Kasumi-1 (cell line): ENCODE results near the gene SLC37A1.

Experiments used
- DNase-seq, 2 experiments: peaks; one replicate each; lab custom pipeline; 2025; lab: John Stamatoyannopoulos, UW

SLC37A1 gene

DNA sequence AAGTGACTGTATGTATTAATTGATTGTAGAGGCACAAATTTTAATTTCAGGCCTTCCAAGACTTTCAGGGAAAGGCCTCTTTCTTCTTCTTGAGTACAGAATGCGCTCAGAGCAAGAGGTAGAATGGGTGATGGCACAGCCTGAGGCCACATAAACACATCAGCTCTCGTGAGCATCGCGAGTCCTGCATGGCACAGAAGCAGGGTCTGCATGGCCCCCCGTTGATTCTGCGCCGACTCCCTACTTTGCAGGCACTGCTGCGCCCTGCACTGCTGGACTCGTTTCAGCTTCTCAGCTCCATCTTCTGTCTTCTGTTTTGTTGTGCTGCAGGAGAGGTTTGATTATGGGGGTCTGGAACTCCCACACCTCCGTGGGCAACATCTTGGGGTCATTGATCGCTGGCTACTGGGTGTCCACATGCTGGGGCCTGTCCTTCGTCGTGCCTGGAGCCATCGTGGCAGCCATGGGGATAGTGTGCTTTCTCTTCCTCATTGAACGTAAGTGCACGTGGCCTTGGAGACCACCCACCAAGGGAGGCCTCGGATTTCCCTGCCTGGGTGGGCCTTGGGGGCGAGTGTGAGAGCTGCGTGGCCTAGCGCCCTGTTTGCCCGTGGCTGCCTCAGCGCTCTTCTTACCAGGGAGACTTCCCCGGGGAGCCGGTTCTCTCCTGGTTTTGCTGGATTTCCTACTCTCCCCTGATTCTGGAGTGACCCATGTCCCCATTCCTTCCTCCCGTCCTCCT is 29.6 kb downstream of the SLC37A1 start:
- DNase-seq, result no peak

DNA sequence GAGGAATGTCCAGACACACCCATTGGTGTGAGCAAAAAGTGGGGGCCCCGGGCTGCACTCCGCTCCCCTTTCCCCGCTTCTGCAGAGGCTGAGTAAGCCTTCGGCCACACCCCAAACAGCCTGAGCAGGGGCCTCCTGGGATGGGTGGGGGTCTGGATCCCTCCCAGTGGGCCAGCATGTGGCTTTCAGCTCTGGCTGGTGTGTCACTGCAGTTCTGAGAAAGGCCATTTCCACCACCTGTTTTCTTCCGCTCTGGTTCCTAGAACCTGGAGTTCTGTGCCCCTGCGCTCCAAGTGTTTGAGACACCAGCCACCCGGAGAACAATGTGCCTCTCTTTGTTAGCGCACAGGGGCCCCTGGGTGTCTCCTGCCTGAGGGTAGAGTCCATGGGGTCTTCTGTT is 30.9 kb downstream of the SLC37A1 start:
- DNase-seq, result no peak

DNA sequence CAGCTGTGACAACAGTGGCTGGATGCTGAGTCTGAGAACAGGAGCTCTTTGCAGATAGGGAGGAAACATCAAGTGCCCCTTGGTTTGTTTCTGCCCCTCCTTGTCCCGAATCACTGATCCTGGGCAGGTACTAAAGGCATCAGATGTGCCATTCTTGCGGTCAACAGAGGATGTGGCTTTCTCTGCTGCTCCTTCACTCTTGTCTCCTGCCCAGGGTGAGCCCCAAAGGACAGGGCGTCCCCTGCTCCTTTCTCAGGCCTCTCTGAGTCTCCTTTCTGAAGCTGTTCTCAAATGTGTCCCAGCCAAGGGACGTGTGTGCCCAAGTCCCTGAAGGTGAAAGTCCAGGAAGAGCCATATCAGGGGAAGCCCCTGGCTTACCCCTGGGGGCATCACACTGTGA is 31.7 kb downstream of the SLC37A1 start:
- no peak for DNase-seq

DNA sequence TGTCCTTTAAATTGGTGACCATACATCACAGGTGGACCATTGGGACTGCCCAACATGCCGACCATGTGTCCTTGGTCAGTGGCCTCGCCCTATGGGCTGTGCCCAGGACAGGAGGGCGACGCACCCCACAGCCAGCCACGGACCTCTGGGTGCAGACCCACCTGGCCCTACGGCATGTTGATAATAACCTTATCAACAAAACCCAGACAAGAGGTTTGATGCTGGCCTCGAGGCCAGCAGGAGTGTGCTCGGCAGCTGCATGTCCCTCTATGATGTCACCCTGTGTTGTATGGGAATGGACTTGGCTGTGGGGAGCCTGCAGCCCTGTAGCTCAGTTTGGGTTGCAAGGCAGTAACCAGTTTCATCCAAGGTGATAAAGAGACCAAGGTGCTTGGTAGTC is 32.1 kb downstream of the SLC37A1 start:
- DNase-seq, result no peak

DNA sequence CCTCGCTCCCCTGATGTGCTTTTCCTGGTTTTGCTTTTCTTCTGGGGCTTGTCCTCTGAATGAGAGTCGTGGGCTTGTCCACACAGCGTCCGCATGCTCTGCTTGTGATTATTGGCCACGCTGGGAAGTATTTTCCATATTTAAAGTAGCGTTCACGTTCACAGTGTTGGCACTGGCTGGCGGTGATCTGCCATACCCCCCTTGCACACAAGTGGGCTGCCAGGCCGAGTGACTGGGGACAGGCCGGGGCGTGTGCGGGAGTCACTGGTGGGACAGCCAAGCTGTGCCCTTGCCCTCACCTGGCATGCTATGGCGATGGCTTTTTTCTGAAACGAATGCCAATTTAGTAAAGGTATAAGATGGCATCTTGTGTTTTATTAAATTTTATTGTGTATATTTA is 32.8 kb downstream of the SLC37A1 start:
- no peak for DNase-seq

DNA sequence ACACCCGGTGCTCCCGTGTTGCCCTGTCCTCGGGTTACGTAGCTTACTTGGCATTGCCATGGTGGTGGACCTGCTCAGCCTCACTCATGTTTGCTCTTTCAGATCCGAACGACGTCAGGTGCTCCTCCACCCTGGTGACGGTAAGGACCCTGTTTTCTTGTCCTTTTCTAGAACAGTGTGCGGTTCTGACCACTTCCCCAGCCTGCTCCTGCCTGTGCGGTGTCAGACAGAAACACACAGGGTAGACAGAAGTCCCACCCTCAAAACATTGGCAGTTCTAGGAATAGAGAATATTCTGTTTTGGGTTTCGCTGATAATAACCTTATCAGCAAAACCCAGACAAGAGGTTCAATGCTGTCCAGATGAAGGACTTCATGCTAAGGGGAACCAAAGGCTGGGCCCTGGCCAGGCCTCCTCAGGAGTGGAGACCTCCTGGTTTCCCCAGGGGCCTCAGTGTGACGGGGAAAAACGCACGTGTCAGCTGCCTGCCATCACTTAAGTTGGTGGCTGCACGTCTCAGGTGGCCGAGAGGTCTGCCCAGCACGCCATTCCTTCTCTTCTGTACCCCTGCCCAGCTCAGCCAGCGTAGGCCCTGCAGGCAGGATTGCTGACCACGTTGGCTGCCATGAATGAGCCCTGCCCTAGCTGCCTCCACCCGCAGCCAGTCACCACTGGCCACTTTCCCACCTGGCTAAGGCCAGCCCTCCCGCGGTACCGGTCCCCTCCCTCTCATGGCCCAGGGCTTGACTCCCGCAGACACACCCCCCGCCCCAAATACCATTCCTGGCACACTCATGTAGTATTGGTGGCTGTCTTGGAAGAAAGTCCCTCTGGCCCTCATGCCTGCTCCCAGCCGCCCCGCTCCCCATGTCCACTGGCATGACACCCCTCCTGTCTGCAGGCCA is 33.6 kb downstream of the SLC37A1 start:
- DNase-seq, result no peak

DNA sequence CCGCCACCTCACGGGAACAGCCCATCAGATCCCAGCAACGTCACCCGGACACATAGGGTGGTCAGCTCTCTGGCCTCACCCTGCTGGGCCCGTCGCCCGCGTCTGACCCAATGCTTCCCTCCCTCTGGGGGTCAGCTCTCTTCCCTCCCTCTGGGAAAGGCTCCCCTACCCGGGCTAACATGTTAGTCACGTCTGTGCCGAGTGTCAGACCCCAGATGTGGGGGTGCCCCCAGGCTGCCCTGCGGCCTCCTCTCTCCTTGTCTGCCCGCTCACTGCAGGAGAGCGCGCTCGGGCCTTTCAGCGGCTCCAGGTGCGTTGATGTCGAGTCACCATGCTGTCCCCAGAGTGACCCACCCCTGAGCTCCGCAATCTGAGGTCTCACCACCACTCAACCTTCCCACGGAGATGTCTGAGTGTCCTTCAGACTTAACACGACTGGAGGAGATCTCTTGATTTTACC is 34.3 kb downstream of the SLC37A1 start:
- no peak for DNase-seq

DNA sequence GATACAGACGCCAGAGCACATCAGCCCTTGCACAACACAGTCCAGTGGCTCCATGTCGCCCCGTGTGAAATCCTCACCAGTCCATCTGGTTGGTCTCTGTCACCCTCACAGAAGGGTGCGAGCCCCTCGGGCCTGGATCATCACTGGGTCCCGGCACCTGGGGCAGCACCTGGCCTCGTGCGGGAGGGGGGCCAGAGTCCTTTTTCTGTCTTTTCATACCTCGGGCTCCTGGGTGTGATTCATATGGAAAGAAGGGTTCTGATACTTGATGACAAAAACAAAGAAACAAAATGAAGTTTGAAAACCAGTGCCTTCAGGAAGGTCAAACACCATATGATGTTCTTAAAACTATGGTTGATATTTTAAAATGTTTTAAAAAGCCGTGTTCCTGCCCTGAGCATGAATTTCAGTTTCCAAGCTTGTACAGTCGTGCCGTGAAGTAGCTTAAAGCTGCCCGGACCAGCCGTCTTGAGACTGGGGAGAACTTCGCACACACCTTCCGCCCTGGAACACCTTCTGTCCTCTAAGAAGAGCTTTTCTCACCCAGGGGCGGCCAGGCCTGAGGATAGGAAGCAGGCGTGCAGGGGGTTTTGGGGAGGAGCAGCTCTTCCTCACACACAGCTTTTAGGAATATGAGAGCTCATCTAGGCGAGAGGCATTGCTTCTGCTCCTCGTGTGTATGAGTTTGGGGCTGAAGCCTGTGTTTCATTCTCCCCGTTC is 35.2 kb downstream of the SLC37A1 start:
- DNase-seq, result no peak

DNA sequence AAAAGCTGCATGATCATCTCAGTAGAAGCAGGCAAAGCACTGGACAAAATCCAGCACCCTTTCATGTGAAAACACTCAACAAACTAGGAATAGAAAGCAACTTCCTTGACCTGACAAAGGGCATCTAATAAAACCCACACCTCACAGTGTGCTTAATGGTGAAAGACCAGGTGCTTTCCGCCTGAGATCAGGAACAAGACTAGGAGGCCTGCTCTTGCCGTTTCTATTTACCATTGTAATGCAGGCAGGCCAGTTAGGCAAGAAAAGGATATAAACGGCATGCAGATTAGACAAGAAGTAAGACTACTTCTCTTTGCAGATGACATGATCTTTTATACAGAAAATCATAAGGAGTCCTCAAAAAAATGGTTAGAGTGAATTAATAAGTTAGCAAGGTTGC is 37.2 kb downstream of the SLC37A1 start:
- no peak for DNase-seq

DNA sequence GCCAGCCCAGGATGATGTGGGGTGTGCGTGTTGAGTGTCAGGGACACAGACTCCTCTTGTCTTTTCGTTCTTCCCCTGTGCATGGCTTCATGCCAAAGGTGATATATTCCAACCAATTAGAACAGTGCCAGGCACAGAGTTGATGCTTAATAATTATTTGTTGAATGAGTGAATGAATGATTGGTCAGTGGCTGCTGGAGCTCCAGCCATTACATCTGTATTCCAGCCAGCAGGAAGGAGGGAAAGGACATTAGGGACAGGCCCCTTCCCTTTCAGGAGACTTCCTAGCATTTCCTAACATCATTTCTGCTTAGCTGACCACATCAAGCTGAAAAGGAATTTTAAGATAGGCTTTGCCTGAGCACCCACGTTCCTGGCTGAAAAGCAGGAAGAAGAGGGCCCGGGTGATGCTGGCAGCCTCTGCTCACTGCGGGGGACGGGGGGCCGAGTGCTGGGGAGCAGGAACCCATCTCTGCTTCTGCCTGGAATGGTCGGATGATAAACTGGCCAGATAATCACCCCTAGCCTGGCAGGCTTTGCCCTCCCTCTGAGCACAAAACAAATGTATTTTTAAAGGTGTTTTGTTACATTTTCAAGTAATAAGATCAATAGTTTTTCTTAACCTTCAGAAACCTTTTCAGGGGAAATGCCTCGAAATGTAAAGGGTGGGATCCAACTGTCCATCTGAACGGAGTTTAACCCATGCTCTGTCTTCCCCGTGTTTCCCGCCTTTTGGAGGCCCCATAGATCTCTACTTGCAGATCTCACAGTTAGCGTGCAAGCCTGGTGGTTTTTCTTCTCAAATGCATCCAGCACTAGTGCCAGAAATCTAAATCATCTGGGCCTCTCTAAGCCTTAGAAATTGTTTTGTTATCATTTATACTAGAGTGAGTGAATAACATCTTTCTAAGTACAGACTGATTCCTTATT is 39.0 kb downstream of the SLC37A1 start:
- no peak for DNase-seq

DNA sequence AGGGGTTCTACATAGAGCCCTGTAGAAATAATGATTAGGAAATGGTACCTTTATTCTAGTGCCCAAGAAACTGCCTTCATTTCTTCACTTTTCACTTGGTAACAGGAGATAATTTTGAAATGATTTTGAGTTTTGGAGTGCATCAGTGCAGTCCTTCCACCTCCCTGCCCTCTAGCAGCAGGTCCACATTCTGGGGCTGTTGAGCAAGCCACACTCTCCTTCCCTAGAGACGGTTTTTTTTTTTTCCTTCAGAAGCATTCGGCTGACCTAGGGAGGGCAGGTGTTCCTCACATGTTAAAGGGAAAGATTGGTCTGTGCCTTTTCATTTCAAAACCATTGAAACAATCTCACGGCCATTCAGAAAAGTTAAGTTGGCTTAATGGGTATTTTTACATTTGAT is 39.8 kb downstream of the SLC37A1 start:
- no peak for DNase-seq

DNA sequence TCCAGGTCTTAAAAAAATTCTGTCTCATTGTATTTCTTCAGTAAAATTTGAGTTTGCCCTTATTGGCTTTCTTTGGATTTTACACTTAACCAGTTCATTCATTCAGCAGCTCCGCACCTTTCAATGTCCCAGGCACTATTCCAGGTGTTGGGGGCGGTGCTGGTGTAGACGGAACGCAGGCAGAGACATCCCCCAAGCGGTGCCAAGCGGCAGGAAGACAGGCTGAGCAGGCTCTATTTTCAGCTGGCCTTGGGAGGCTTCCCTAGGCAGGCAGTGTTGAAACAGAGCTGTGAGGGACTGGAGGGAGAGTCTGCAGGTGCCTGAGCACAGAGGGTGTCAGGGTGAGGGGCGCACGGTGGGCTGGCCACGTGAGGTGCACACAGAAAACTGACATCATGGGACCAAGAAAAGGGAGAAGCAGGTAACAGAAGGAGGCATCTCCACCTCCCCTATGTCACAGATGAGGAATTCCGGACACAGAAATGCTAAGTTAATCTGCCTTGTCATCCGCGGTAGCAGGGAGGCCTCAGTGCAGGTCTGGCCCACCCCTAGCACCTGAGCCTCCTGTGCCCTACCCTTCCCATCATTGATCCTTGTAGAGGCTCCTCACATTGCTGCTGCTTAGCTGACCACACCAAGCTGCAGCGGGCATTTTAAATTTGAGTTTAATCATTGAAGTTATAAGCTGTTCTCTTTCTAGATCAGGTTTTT is 40.8 kb downstream of the SLC37A1 start:
- no peak for DNase-seq

DNA sequence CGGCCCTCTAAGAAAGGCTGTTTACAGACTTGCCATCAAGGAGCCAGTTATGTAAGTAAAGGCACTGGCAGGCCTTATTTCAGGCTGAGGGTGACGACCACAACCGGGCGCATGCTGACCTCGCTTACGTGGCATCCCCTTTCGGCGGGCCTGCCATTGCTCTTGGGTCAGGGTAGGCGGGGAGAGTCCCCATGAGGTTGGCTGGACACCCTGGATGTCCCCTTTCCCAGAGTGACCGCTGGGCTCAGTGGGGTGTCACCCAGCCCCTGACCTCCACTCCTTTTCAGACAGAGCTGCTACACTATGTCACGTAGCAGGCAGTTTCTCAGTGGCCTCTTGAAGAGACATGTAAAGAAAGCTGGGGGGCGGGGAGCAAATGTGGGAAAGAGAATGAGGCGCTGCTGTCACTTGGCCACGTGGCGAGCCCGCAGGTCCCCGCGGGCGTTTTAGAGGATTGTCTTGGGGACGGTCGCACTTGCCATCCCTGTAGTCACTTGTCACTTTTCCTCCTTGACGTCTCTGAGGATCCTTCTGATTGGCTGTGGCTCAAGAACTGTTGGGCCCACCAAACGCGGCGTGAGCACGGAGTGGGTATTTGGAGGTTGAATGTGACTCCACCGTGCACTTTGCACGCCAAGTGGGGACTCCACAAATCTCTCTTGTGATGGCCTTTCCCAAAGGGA is 42.2 kb downstream of the SLC37A1 start:
- DNase-seq, result no peak

DNA sequence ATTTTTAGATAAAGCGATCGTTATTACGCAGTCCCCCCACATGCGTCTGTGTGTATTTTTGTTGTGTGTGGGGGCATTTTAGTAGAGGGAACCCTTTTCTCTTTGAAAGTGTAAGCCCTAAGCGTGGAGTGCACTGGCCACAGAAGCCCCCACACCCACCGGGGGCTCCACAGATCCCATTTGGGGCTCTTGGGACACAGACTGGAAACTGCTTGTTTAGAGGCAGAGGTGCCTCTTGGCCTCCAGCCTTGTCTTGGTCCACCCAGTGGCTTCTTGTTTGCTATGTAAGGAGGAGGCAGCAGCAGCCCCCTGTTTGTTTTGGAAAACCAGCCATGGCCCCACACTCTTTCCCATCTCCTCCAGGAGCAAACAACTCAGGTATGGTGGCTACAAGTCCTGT is 42.8 kb downstream of the SLC37A1 start:
- no peak for DNase-seq

DNA sequence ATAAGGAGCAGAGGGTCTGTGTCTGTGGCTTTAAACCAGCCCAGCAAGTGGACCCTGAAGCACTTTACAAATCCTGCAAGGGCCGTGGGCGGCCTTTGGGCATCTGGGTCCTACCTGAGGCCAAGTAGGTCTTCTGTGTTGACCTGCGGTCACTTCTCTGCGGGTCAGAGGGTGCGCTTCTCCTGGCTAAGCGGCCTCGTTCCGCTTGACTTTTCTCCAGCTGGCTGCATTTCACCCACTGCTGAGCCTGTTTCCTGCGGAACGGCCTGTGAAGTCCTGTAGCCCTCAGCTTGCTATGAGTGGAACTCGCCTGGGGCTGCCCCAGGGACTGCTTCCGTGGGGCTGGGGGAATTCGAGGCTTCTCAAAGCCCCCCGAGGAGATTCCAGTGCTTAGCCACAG is 43.3 kb downstream of the SLC37A1 start:
- DNase-seq, result no peak

DNA sequence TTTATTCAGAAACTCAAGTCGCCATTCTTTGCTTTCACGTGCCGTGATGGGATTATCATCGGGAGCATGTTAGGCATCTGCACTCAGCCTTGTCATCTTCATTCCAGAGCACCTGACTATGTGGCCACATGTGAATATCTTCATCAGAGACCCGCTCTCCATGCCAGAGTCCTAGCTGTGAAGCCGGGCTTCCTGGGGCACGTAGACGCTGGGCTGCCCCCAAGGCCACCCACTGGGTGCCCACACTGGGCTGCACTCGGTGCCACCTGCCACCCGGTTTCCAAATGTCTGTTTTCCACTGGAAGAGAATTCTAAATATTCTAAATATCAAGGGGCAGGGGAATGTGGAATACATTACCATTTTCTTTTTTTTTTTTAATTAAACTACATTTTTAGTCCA is 43.8 kb downstream of the SLC37A1 start:
- DNase-seq, result no peak

DNA sequence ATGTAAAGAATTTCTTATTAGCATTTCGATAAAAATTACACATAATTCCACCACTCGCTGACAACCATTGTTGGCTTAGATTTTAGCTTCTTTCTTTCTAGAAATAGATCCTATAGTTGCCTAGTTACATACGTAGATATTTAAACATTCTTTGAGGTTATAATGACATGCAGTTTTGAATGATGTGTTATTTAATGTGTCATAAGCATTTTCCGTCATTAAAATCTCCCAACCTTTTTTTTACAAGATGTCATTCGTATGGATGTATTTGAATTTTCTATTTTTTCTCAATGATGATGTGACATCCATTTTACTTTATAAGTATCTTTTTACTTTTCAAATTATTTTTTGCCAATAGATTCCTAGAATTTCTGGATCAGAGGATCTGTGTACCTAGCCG is 44.7 kb downstream of the SLC37A1 start:
- DNase-seq, result no peak

DNA sequence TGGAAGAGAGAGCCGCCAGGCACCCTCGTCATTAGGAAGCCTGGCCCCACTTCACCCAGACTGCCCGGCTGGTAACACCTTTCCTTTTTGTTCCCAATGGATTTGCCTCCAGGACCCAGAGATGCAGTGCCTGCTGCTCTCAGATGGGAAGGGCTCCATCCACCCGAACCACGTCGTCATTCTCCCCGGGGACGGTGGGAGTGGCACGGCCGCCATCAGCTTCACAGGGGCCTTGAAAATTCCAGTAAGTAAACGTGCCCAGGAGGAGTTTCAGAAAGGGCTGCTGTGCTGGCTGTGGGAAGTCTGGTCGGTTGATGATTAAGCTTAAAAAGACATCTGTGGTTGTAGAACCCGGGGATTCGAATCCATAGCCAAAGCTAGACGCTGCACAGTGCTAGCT is 45.2 kb downstream of the SLC37A1 start:
- no peak for DNase-seq

DNA sequence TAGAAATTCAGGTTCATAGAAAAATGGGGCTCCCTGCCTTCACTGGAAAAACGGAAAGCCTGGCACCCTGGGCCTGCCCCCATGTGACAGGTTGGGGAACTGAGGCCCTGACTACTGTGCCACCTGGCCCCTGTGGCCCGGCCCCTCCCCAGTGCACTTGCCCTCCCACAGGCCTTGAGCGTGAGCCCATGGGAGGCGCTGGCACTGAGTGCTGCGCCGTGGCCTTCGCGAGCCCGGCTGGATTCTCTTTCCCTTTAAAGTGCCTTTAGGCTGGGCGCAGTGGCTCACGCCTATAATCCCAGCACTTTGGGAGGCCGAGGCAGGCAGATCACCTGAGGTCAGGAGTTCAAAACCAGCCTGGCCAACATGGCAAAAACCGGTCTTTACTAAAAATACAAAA is 45.7 kb downstream of the SLC37A1 start:
- DNase-seq, result no peak

DNA sequence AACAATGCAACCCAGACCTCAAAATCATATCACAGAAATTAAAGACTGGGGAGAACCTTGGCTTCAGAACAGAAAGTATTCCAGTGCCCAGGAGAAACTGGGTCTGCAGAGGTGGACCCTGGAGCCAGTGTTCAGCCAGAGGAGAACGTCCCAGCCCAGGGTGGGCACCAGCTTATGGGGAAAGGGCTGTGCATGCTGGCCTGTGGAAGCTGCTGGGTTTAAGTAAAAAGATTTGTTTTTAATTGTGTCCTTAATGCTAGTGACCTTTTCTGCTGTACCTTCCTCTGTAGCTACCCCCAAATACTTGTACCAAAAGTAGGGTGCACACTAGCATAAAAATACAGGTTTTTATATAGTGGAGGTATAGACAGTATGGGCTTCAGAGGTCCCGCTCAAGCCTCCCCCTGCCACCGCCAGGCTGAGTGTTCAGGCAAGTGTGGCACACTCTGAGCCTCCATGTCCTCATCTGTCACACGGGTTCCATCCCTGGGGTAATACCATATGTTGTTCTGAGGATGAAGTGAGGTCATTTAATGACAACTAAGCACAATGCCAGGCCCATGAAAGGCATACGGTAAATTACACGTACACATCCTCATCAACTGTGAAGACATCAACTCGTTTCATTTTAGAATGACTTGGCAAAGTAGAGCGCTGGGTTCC is 47.0 kb downstream of the SLC37A1 start:
- no peak for DNase-seq
